ENCODE results near the gene ZSCAN21. TPM values are rescaled to one million over a fixed set of nuclear protein-coding genes. Genes with fewer than 3 reads are reported as not detected.

The ZSCAN21 gene
- total RNA-seq, 2 donors from 2014 or later, result 6.7 to 7.1 TPM

DNA sequence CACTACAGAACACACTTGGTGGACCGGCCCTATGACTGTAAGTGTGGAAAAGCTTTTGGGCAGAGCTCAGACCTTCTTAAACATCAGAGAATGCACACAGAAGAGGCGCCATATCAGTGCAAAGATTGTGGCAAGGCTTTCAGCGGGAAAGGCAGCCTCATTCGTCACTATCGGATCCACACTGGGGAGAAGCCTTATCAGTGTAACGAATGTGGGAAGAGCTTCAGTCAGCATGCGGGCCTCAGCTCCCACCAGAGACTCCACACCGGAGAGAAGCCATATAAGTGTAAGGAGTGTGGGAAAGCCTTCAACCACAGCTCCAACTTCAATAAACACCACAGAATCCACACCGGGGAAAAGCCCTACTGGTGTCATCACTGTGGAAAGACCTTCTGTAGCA is 14.6 kb downstream of the ZSCAN21 start:
- no peaks in the 10 kb centered on the region for H3K27me3 ChIP-seq
- H3K9me3 ChIP-seq, result no peaks in the 10 kb centered on the region
- H3K4me1 ChIP-seq, result peaks cover 0 to 11% of the 10 kb centered on the region in 2 donors
- TF ChIP-seq, protein P1, sequence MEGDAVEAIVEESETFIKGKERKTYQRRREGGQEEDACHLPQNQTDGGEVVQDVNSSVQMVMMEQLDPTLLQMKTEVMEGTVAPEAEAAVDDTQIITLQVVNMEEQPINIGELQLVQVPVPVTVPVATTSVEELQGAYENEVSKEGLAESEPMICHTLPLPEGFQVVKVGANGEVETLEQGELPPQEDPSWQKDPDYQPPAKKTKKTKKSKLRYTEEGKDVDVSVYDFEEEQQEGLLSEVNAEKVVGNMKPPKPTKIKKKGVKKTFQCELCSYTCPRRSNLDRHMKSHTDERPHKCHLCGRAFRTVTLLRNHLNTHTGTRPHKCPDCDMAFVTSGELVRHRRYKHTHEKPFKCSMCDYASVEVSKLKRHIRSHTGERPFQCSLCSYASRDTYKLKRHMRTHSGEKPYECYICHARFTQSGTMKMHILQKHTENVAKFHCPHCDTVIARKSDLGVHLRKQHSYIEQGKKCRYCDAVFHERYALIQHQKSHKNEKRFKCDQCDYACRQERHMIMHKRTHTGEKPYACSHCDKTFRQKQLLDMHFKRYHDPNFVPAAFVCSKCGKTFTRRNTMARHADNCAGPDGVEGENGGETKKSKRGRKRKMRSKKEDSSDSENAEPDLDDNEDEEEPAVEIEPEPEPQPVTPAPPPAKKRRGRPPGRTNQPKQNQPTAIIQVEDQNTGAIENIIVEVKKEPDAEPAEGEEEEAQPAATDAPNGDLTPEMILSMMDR (IDR thresholded peaks at IDR 0.05), result no peak
- H3K27ac ChIP-seq, result no peak overlapping the region
- DNase-seq (ENCODE audit: low spot score), result no peak
- peaks cover 49% of the 10 kb centered on the region for H3K36me3 ChIP-seq
- H3K4me3 ChIP-seq, result no peak overlapping the region

DNA sequence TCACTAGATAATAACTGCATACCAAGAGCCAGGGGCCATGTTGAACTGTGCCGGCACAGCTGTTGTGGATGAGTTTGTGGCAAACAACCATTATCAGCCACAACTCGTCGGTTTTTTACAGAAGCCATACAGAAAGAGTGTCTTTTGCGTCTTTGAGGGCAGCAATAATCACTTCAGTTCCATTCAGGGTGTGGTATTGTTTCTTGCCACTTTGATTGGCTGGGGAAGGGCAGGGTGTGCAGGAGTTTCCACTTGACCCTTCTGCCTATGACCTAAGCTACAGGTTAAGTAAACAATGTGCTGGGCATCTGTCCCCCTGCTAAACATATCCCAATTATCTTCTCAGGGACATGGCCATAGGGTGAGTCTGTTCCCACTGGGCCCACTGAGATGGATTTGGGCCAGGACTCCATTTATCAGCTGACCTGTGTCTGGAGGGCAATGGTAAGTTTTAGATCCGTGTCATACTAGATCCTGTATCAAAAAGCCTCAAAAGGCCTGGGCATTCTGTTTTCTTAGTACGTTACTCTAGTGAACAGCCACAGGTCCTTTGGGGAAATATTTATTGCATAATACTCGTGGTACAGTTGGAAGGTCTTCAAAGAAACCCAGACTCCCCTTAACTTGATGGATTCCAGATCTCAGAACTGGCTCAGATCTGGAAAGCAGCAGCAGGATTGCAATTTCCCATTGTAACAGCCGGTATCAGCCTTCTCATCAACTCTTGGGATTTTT is 16.0 kb downstream of the ZSCAN21 start:
- H3K36me3 ChIP-seq, result peaks cover 51% of the 10 kb centered on the region
- peak overlapping the region in 1 of 2 donors; percentile 46 for H3K27ac ChIP-seq

DNA sequence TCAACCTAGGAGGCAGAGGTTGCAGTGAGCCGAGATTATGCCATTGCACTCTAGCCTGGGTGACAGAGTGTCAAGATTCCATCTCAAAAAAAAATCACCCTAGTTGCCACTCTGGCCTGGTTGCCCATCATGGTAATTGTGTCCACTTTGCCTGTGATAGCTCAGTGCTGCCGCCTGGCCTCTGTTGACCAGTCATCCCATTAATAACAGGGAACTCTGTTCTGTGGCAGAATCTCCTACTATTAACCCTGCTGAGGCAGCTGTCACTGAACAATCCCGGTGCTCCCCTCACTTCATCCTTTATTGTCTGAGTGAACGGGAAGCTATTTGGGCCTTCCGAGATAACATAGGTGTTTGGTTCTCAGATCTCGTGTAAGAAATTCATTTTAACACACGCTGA is 17.4 kb downstream of the ZSCAN21 start:
- peaks cover 14 to 21% of the 10 kb centered on the region in 2 donors for H3K9me3 ChIP-seq
- H3K4me1 ChIP-seq, result peaks cover 0 to 11% of the 10 kb centered on the region in 2 donors

More for the DNA sequence above, 16.0 kb downstream of the ZSCAN21 start:
- H3K9me3 ChIP-seq, result peaks cover 2 to 8% of the 10 kb centered on the region in 2 donors
- peaks cover 0 to 11% of the 10 kb centered on the region in 2 donors for H3K4me1 ChIP-seq
- TF ChIP-seq, protein P1 (IDR thresholded peaks at IDR 0.05), result no peak
- DNase-seq (ENCODE audit: low spot score), result no peak
- H3K27me3 ChIP-seq, result no peaks in the 10 kb centered on the region
- H3K4me3 ChIP-seq, result no peak overlapping the region

DNA sequence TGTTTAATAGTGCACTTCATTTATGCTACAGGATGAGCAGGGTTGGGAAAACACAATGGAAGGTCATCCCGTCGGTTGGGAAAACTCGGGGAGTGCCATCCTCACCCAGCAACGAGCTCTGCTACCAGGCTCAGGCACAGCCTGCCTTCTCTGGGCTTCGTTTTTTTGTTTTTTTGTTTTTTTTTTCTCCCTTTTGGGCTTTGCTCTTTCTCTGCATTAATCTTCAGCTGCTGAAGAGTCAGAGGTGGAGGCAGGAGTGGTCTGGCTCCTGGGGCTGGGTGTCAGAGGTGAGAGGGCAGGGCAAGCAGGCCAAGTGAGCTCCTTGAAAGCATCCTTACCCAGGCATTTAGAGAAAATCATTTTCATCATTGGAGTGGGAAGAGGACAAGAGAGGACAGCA is 20.4 kb downstream of the ZSCAN21 start:
- Histone ChIP-seq H3K4me1 (peaks cover 0 to 11% of the 10 kb centered on the region in 2 donors), H3K27ac (no peak overlapping the region), H3K36me3 (peaks cover 63% of the 10 kb centered on the region), H3K4me3 (no peak overlapping the region), H3K27me3 (no peaks in the 10 kb centered on the region), H3K9me3 (peaks cover 14 to 32% of the 10 kb centered on the region in 2 donors)
- TF ChIP-seq, protein P1 (IDR thresholded peaks at IDR 0.05), result no peak
- DNase-seq (ENCODE audit: low spot score), result no peak

More for the DNA sequence above, 17.4 kb downstream of the ZSCAN21 start:
- Histone ChIP-seq H3K27me3 (no peaks in the 10 kb centered on the region), H3K27ac (no peak overlapping the region), H3K4me3 (no peak overlapping the region), H3K36me3 (peaks cover 53% of the 10 kb centered on the region)
- no peak for DNase-seq (ENCODE audit: low spot score)
- TF ChIP-seq, protein P1 (IDR thresholded peaks at IDR 0.05), result no peak

DNA sequence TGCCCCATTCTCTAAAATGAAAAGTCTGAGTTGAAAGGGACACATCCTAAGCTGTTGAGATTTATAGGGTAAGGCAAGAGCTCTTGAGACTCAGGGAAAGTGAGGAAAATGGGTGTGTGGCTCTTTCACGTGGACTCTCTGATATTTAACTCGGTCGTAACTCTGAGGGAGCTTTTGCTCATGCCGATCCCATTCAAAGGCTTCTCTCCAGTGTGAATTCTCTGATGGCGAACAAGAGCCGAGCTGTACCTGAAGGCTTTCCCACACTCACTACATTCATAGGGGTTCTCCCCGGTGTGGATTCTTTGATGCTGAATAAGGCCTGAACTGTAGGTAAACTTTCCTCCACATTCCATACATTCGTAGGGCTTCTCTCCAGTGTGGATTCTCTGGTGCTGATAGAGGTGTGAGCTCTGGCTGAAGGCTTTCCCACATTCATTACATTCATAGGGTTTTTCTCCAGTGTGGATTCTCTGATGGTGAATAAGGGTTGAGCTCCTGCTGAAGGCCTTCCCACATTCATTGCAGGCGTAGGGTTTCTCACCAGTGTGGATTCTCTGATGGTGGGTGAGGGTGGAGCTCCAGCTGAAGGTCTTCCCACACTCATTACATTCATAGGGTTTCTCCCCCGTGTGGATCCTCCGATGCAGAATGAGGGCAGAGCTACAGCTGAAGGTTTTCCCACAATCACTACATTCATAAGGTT is 21.6 kb downstream of the ZSCAN21 start:
- Histone ChIP-seq H3K27ac (no peak overlapping the region), H3K27me3 (no peaks in the 10 kb centered on the region), H3K9me3 (peaks cover 14 to 32% of the 10 kb centered on the region in 2 donors), H3K4me3 (no peak overlapping the region), H3K36me3 (peaks cover 75% of the 10 kb centered on the region), H3K4me1 (no peaks in the 10 kb centered on the region)
- TF ChIP-seq, protein P1 (IDR thresholded peaks at IDR 0.05), result no peak
- DNase-seq (ENCODE audit: low spot score), result no peak

Measured in right atrium auricular region (tissue), 2 donors.